Thymus (tissue), 11 donors: Measurements from ENCODE around the gene DEXI. TPM values are rescaled to one million over a fixed set of nuclear protein-coding genes. Genes with fewer than 3 reads are reported as not detected.
"Not testable (repeated sequence)": the region's sequence is repeated elsewhere in the genome, so short reads cannot be mapped to it uniquely, and the experiment has no call there.

Experiments
- DNase-seq, 9 donors: peaks; one replicate each; pipeline ENCODE4 v3.0.0-alpha.2; 2013; ENCODE audit warnings: low spot score in 9 of 9, low read depth in 6 of 9, missing footprints in 1 of 9
- H3K27ac ChIP-seq, 2 donors: one replicate each; pipeline ENCODE4 v1.5.1; 2013; ENCODE audit warnings: control low read depth in 1 of 2, low read depth in 1 of 2, low read length in 1 of 2, mild to moderate bottlenecking in 1 of 2, moderate library complexity in 1 of 2
- H3K27me3 ChIP-seq, 2 donors: one replicate each; pipeline ENCODE4 v1.5.1; 2013; ENCODE audit warnings: low read length in 1 of 2; ENCODE audit not compliant: control insufficient read depth in 2 of 2, insufficient read depth in 1 of 2
- H3K36me3 ChIP-seq, 2 donors: one replicate each; pipeline ENCODE4 v1.5.1; 2013; ENCODE audit warnings: low read length in 1 of 2, mild to moderate bottlenecking in 1 of 2, moderate library complexity in 1 of 2; ENCODE audit not compliant: control insufficient read depth in 2 of 2, insufficient read depth in 2 of 2
- H3K4me1 ChIP-seq, 2 donors: one replicate each; pipeline ENCODE4 v1.5.1; 2013; ENCODE audit warnings: low read length in 2 of 2; ENCODE audit not compliant: control insufficient read depth in 2 of 2, insufficient read depth in 2 of 2
- H3K4me3 ChIP-seq, 2 donors: one replicate each; pipeline ENCODE4 v1.5.1; 2013; ENCODE audit warnings: low read length in 2 of 2, control low read depth in 1 of 2, mild to moderate bottlenecking in 1 of 2
- H3K9me3 ChIP-seq, 2 donors: one replicate each; pipeline ENCODE4 v1.5.1; 2013; ENCODE audit warnings: low read length in 1 of 2, mild to moderate bottlenecking in 1 of 2; ENCODE audit not compliant: control insufficient read depth in 2 of 2, insufficient read depth in 1 of 2
- WGBS: extraction: QIAGEN DNeasy Blood & Tissue Kit; methylation state at CpG from one replicate; pipeline ENCODE4 v1.1.7; 2013; 5-methylcytosine and 5-hydroxymethylcytosine counted together
- polyA plus RNA-seq: library from polyadenylated mRNA; stranded (reverse); fragments of 200-250 nt; gene quantifications from one replicate; pipeline ENCODE4 v1.2.3, GENCODE V29; 2013
- total RNA-seq: library from RNA; stranded (reverse); fragments of 120-200 nt; gene quantifications from one replicate; pipeline ENCODE4 v1.2.4, GENCODE V29; 2013
- donor health status: healthy.

The DEXI gene
- total and polyA plus RNA-seq, 2 donors: 22.5 to 25.0 TPM

DNA sequence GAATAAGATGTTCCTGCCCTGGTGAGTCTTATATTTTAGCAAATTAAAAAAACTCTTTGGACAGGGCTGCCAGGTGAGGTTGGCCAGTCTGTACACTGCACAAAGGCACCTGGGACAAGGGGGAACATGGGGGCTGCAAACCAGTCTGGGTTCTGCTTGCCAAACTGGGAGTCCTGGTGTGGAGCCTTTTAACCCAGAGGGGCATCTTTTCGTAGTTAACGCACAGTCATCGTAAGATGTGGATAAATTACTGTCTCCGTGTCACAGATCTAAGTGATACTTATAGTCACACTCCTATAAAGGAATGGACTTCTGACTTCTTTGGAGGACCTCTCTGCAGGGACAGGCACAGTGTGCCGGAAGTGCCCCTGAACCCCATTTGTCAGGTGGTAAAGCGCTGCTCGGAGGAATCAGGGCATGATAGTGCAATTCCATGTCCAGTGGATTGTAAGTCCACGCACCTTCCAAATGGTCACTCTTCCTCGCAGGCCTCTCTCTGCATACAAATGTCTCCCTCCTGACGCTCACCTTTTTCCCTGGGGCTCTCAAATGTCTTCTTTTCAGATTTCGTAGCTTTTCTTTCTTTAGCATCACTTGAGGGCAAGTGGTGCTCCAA, 14.7 kb downstream of the DEXI start:
- Histone ChIP-seq H3K4me1 (peaks cover 0 to 2% of the 10 kb centered on the region in 2 donors), H3K36me3 (peaks cover 33 to 60% of the 10 kb centered on the region in 2 donors), H3K4me3 (no peak overlapping the region), H3K9me3 (no peaks in the 10 kb centered on the region), H3K27me3 (no peaks in the 10 kb centered on the region), H3K27ac (no peak overlapping the region)
- 98% methylated on average over 11 of the region's 11 CpGs for WGBS
- no peak for DNase-seq

- H3K36me3 ChIP-seq: peaks cover 36 to 55% of the 10 kb centered on the region in 2 donors
These were observed 15.4 kb downstream of the DEXI start for GRCh38 chr16:10926867-10927266.

DNA sequence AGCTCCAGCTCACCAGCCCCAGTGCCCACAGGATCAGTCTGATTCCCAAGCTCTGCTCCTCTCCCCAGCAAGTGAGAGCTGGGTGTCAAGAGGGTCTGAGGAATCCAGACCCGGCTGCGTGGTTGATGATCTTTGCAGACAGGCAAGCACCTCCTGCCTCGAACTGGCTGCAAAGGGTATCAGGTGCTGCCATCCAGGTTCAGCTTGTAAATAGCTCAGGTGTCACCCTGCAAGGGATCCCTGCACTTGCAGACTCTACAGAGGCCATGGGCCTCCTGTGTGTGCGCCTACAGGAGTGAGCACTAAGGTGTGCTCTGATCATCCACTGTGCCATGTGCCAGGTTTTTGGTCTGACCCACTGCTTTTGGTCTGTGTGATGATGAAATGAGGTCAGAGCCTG, 16.2 kb downstream of the DEXI start:
- no peak for DNase-seq
- peaks cover 42 to 55% of the 10 kb centered on the region in 2 donors for H3K36me3 ChIP-seq

More at GRCh38 chr16:10926867-10927266, 15.4 kb downstream of the DEXI start:
- WGBS: 97% methylated on average over 5 of the region's 5 CpGs
- H3K4me1 ChIP-seq: peaks cover 0 to 2% of the 10 kb centered on the region in 2 donors
- no peaks in the 10 kb centered on the region for H3K27me3 ChIP-seq
- no peak for DNase-seq
- no peak overlapping the region for H3K4me3 ChIP-seq
- no peak overlapping the region for H3K27ac ChIP-seq
- no peaks in the 10 kb centered on the region for H3K9me3 ChIP-seq

DNA sequence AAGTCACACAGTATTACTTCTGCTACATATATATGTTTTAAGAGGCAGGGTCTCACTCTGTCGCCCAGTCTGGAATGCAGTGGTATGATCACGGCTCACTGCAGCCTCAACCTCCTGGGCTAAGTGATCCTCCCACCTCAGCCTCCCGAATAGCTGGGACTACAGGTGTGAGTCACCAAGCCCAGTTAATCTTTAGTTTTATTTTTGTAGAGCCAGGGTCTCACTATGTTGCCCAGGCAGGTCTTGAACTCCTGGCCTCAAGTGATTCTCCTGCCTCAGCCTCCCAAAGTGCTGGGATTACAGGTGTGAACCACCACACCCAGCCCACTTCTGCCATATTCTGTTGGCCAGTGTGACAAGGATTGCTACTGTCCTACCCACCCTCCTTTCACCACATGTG, 17.0 kb downstream of the DEXI start:
- DNase-seq, H3K4me1 ChIP-seq, H3K4me3 ChIP-seq, H3K9me3 ChIP-seq, H3K27ac ChIP-seq, H3K27me3 ChIP-seq: not testable (repeated sequence)
- peaks cover 42 to 55% of the 10 kb centered on the region in 2 donors for H3K36me3 ChIP-seq
- WGBS: 98% methylated on average over 3 of the region's 3 CpGs

More for the DNA sequence above, 16.2 kb downstream of the DEXI start:
- H3K4me1 ChIP-seq: peaks cover 0 to 2% of the 10 kb centered on the region in 2 donors
- H3K4me3 ChIP-seq: no peak overlapping the region
- WGBS: 82% methylated on average over 4 of the region's 4 CpGs
- no peaks in the 10 kb centered on the region for H3K27me3 ChIP-seq
- H3K9me3 ChIP-seq: no peaks in the 10 kb centered on the region
- no peak overlapping the region for H3K27ac ChIP-seq

DNA sequence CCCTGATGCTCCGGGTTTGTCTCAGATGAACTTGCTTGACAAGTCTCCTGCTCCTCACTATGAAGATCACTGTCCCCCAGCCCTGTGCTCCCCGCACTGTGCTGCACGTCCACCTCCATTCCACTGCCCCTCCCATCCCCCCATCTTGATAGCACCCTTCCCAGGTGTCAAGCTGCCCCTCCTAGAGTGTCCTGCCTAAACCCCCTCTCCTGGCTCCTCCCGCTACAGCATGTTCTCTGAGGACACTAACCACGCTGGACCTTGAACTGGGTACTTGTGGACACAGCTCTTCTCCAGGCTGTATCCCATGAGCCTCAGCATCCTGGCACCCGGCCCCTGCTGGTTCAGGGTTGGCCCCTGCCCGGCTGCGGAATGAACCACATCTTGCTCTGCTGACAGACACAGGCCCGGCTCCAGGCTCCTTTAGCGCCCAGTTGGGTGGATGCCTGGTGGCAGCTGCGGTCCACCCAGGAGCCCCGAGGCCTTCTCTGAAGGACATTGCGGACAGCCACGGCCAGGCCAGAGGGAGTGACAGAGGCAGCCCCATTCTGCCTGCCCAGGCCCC, 18.5 kb downstream of the DEXI start:
- no peak for DNase-seq
- no peaks in the 10 kb centered on the region for H3K9me3 ChIP-seq
- H3K4me3 ChIP-seq: no peak overlapping the region
- H3K4me1 ChIP-seq: no peaks in the 10 kb centered on the region
- WGBS: 97% methylated on average over 14 of the region's 14 CpGs
- peaks cover 35 to 44% of the 10 kb centered on the region in 2 donors for H3K36me3 ChIP-seq
- no peak overlapping the region for H3K27ac ChIP-seq
- no peaks in the 10 kb centered on the region for H3K27me3 ChIP-seq

GRCh38 chr16:10923146-10923649, 19.1 kb downstream of the DEXI start:
- no peaks in the 10 kb centered on the region for H3K9me3 ChIP-seq
- H3K36me3 ChIP-seq: peaks cover 35 to 39% of the 10 kb centered on the region in 2 donors
- no peak for DNase-seq
- H3K27ac ChIP-seq: no peak overlapping the region
- no peaks in the 10 kb centered on the region for H3K27me3 ChIP-seq
- 97% methylated on average over 10 of the region's 10 CpGs for WGBS
- no peak overlapping the region for H3K4me3 ChIP-seq
- no peaks in the 10 kb centered on the region for H3K4me1 ChIP-seq

DNA sequence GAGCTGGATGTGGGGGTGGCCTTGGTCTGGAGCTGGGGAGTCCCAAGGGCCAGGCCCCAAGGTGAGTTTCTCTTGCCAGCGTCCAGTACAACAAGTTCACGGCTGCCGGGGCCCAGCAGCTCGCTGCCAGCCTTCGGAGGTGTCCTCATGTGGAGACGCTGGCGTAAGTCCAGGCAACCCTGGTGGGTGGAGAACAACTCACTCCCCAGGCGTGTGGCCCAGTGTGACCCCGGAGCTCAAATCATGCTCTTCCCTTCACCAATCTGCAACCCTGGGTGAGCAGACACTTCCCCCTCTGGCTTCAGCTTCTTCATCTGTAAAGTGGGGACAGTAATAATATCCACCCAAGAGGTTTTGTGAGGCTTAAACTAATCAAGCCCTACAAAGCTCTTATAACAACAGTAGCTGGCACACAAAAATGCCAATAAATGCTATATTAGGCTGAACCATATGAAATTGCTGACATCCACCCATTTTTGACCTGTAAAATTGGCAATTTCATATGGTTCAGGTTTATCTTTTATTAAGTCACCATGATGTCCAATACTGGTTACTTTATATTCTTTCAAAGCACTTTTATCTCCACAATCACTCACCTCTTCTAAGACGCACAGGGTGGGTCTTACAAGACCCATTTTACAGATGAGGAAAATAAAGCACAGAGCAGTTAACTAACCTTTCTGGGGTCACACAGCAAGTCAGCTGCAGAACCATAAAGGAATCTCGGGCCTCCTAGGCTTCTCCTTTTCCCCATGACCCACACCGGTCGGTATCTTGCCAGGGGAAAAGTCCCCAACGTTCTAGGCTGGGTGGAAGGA, 19.7 kb downstream of the DEXI start:
- H3K36me3 ChIP-seq: peaks cover 31 to 33% of the 10 kb centered on the region in 2 donors
- no peaks in the 10 kb centered on the region for H3K9me3 ChIP-seq
- 90% methylated on average over 14 of the region's 14 CpGs for WGBS
- no peak for DNase-seq
- H3K27ac ChIP-seq: no peak overlapping the region
- H3K4me1 ChIP-seq: no peaks in the 10 kb centered on the region
- H3K27me3 ChIP-seq: no peaks in the 10 kb centered on the region
- no peak overlapping the region for H3K4me3 ChIP-seq

GRCh38 chr16:10921536-10922327, 20.5 kb downstream of the DEXI start:
- Histone ChIP-seq H3K9me3 (no peaks in the 10 kb centered on the region), H3K27ac (no peak overlapping the region), H3K4me1 (no peaks in the 10 kb centered on the region), H3K4me3 (no peak overlapping the region), H3K27me3 (no peaks in the 10 kb centered on the region), H3K36me3 (peaks cover 24 to 27% of the 10 kb centered on the region in 2 donors)
- DNase-seq: no peak
- whole genome bisulfite sequencing: 92% methylated on average over 10 of the region's 10 CpGs
